SU-DHL-6 (cell line): ENCODE results near the gene POLR2I.

Experiments
- EZH2phosphoT487 ChIP-seq: fragments of 200-600 bp; sonication (generic), shearing (Covaris generic); conservative IDR thresholded peaks from 2 replicates; pipeline ENCODE4 v1.6.1; 2018; ENCODE audit warnings: mild to moderate bottlenecking, antibody characterized with exemption, low read length, moderate library complexity, mixed read lengths
- TF ChIP-seq, protein P1 (sequence below): fragments of 200-600 bp; sonication (generic); IDR thresholded peaks from one replicate; pipeline ENCODE4 v1.5.1; 2017; ENCODE audit warnings: antibody characterized with exemption, mild to moderate bottlenecking, low read length, moderate library complexity; ENCODE audit not compliant: insufficient read depth, poor library complexity, severe bottlenecking

GRCh38 chr19:36144624-36145023, 29.9 kb upstream of the POLR2I start:
- TF ChIP-seq, protein P1, sequence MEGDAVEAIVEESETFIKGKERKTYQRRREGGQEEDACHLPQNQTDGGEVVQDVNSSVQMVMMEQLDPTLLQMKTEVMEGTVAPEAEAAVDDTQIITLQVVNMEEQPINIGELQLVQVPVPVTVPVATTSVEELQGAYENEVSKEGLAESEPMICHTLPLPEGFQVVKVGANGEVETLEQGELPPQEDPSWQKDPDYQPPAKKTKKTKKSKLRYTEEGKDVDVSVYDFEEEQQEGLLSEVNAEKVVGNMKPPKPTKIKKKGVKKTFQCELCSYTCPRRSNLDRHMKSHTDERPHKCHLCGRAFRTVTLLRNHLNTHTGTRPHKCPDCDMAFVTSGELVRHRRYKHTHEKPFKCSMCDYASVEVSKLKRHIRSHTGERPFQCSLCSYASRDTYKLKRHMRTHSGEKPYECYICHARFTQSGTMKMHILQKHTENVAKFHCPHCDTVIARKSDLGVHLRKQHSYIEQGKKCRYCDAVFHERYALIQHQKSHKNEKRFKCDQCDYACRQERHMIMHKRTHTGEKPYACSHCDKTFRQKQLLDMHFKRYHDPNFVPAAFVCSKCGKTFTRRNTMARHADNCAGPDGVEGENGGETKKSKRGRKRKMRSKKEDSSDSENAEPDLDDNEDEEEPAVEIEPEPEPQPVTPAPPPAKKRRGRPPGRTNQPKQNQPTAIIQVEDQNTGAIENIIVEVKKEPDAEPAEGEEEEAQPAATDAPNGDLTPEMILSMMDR, result no peak
- TF ChIP-seq EZH2phosphoT487, result no peak
